ENCODE data around the gene KCND2.

KCND2 gene

DNA sequence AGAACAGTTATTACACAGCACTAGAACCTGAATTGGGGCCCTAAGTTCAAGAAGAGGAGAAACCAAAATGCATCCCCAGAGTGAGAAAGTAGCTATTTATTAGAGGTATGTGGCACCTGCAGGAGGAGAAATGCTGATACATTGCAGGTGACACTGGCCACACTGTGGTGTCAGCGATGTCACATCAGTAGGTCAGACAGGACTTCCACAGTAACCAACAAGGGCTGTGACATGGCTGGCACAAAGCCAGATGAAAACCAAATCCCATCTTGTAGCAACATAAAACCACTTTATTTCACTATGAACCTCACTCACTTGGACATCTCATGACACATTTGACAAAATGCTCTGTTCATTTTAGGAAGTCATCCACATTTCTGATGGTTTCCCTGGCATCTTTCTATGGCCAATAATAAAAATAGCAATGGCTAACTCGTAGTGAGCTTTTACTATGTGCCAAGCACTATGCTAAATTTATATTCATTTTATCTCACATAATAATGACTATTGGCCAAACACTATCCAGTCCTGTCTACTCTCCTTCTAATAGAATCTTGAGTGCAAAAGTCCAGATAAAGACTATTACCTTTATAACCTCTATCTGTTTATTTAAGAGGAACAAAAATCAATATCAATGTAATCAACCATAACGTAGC is 430.7 kb downstream of the KCND2 start:
- Mint-ChIP-seq H3K36me3 (no peaks in the 10 kb centered on the region), H3K4me3 (no peak overlapping the region), H3K4me1 (no peaks in the 10 kb centered on the region), H3K27ac (no peak overlapping the region), H3K9me3 (peaks cover 6% of the 10 kb centered on the region), H3K27me3 (no peaks in the 10 kb centered on the region)

DNA sequence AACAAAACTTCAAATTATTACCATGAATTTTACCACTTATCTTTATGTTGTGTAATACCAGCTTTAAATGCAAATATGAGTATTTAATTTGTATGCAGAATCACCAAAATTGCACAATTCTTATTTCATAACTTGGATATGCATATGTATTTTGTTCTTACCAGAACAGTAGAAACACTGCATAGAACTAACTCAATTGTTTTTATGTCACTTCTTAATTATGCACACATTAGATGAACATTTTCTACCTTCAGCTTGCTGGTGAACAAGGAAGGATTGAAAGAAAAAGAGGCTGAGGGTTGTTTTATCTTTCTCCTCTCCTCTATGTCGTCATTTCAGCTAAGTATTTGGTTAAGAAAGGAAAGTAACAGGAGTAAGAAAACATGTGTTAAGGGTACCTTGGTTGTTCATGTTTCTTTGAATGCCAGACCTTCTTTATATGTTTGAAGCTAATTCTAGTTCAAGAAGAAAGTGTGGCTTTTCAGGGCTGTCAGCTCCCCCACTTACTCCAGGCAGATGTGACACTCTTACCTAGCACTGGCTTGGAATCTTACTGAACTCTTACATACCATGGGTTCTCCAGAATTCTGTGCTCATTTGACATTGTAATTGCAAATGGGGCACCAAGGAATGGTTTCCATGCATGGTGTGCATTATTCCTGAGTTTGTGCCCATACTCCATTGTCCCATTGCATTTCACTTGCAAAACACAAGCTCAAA is 436.4 kb downstream of the KCND2 start:
- no peaks in the 10 kb centered on the region for H3K9me3 Mint-ChIP-seq
- H3K4me1 Mint-ChIP-seq: no peaks in the 10 kb centered on the region
- no peaks in the 10 kb centered on the region for H3K27me3 Mint-ChIP-seq
- no peaks in the 10 kb centered on the region for H3K36me3 Mint-ChIP-seq
- no peak overlapping the region for H3K4me3 Mint-ChIP-seq
- no peak overlapping the region for H3K27ac Mint-ChIP-seq

DNA sequence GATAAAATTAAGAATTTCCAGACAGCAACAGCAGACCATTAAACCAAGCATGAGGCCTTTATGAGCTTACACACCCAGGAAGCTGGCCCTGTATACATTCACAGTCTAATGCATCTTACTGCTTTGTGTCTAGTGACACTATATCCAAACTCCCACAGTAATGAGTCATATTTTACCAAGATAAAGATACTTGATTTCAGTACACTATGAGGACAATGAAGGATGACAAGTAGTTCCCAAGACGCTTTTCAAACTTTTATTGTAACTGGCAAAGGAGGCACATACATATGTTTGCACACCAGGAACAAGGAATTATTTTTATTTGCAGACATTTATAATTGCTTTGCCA is 437.0 kb downstream of the KCND2 start:
- H3K4me3 Mint-ChIP-seq: no peak overlapping the region
- H3K27me3 Mint-ChIP-seq: no peaks in the 10 kb centered on the region
- H3K4me1 Mint-ChIP-seq: no peaks in the 10 kb centered on the region
- no peaks in the 10 kb centered on the region for H3K36me3 Mint-ChIP-seq
- no peaks in the 10 kb centered on the region for H3K9me3 Mint-ChIP-seq
- no peak overlapping the region for H3K27ac Mint-ChIP-seq

DNA sequence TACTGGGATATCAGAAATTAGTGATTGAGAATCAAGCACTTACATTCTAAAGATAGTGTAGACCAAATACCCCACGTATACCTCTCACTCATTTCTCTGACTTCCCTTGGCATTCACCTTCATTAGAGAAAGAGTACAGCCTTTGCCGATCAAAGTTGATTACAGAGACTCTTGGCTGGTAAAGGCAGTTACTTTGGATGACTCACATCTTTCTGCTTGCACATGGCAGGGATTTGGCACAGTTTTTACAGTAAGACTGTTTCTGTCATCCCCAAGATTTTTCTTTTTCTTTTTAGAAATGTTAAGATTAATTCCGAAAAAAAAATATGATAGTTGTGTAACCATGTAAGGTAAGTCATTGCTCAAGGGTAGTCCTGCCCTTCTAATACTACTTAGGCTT is 442.0 kb downstream of the KCND2 start:
- H3K4me3 Mint-ChIP-seq: no peak overlapping the region
- H3K36me3 Mint-ChIP-seq: no peaks in the 10 kb centered on the region
- H3K27me3 Mint-ChIP-seq: peaks cover 2% of the 10 kb centered on the region
- H3K4me1 Mint-ChIP-seq: no peaks in the 10 kb centered on the region
- no peak overlapping the region for H3K27ac Mint-ChIP-seq
- no peaks in the 10 kb centered on the region for H3K9me3 Mint-ChIP-seq

DNA sequence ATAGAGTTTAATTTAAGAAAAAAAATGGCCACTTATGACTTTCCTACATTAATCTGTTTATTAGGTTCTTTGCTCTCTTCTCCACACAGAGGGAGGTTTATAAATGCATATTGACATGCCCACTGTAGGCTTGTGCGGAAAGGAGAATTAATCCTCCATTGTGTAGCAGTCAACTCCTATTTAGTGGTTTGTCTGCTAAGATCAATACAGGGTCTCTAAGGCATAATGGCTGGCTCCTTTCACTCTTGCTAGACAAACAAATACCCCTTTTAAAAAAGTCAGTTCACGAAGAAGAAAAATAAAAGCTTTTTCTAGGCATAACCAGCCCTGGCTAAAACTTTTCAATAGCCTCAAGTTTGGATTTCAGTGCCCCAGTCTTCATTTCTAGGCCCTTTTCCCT is 443.3 kb downstream of the KCND2 start:
- Mint-ChIP-seq H3K27ac (no peak overlapping the region), H3K27me3 (peaks cover 2% of the 10 kb centered on the region), H3K9me3 (no peaks in the 10 kb centered on the region), H3K4me3 (no peak overlapping the region), H3K36me3 (no peaks in the 10 kb centered on the region), H3K4me1 (no peaks in the 10 kb centered on the region)

DNA sequence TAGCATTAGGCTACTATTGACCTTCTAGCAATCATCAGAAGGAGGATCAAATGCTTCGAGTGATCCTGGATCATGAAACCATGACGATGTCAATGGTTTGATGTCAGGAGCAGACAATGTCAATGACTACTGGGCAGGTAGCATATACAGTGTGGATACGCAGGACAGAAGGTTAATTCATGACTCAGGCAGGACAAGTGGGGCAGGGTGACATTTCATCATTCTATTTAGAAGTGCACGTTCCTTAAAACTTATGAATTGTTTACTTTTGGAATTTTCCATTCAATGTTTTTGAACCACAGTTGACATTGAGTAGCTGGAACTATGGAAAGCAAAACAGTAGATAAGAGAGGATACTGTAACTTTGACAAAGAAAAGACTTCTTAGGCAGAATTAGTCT is 444.2 kb downstream of the KCND2 start:
- Mint-ChIP-seq H3K4me3 (no peak overlapping the region), H3K9me3 (no peaks in the 10 kb centered on the region), H3K4me1 (no peaks in the 10 kb centered on the region), H3K27me3 (peaks cover 2% of the 10 kb centered on the region), H3K27ac (no peak overlapping the region), H3K36me3 (no peaks in the 10 kb centered on the region)

DNA sequence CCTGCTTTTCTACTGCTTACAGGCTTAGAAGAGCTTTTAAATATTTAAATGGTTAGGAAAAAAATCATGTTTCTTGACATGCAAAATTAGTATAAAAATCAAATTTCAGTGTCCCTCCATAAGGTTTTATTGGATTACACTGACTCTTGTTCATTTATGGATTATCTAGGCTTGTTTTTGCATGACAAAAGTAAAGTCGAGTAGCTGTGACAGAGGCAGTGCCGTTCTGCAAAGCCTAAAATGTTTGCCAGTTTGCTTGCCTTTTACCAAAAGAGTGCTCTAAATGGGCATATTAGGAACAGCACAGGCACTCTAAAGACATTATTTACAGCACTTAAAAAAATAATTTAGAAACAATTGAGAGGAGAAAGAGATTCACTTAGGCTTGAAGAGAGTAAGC is 445.4 kb downstream of the KCND2 start:
- no peaks in the 10 kb centered on the region for H3K9me3 Mint-ChIP-seq
- H3K4me3 Mint-ChIP-seq: no peak overlapping the region
- no peaks in the 10 kb centered on the region for H3K36me3 Mint-ChIP-seq
- no peak overlapping the region for H3K27ac Mint-ChIP-seq
- H3K27me3 Mint-ChIP-seq: peaks cover 2% of the 10 kb centered on the region
- no peaks in the 10 kb centered on the region for H3K4me1 Mint-ChIP-seq

DNA sequence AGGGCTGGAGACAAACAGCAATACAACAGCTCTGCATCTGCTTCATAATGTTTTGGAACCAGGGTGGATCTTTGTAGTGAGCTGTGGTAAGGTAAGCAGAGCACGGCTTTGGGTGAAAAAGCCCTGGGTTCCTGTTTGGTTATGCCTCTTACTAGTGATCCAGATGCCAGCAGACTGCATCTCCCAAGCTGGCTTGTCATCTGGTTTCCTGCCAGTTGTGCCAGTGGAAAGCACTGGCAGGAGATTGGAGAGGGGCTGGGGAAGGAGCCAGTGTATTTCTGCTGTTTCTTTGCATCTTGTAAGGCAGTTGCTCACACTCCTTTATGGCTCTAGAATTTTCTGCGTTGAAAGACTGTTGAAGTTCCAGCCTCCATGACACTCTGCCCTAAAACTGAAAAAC is 447.3 kb downstream of the KCND2 start:
- Mint-ChIP-seq H3K27ac (no peak overlapping the region), H3K4me3 (no peak overlapping the region), H3K4me1 (no peaks in the 10 kb centered on the region), H3K27me3 (peaks cover 2% of the 10 kb centered on the region), H3K36me3 (no peaks in the 10 kb centered on the region), H3K9me3 (no peaks in the 10 kb centered on the region)

DNA sequence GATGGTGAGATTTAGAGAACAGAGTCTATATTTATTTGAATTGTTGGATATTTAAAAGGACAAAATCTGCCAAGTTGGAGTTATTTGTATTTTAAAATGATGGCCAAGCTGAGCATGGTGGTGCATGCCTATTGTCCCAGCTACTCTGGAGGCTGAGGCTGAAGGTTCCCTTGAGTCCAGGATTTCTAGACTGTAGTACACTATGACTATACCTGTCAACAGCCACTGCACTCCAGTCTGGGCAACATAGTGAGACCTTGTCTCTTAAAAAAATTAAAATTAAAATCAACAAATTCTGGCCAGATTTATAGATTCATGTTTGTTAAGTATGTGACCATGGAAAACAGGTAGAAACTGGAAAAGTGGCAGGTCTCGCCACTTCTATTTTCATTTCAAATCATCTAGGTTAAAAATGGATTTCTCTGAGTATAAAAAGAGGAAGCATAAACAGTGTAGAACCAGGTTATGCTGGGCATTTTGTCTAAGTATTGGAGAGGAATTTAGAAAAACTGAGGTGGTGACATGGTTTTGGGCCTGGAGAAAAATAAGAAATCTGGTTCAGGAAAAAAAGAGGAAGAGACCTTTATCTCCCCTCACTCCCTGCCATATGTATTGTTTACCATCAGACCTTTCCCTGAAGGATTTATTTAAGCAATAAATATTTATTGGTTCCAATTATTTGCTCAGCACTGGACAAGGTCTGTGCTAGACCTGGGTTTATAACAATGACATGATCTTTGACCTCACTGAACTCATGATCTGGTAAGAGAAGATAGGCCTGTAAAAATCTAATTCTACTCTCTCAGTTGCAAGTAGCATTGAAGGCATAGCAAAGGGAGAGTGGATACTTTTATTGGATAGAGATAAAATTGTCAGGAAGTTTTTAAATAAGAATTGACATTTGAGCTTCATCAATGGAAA is 450.8 kb downstream of the KCND2 start:
- Mint-ChIP-seq H3K27ac (no peak overlapping the region), H3K9me3 (no peaks in the 10 kb centered on the region), H3K36me3 (no peaks in the 10 kb centered on the region), H3K4me1 (no peaks in the 10 kb centered on the region), H3K27me3 (peaks cover 5% of the 10 kb centered on the region), H3K4me3 (no peak overlapping the region)

DNA sequence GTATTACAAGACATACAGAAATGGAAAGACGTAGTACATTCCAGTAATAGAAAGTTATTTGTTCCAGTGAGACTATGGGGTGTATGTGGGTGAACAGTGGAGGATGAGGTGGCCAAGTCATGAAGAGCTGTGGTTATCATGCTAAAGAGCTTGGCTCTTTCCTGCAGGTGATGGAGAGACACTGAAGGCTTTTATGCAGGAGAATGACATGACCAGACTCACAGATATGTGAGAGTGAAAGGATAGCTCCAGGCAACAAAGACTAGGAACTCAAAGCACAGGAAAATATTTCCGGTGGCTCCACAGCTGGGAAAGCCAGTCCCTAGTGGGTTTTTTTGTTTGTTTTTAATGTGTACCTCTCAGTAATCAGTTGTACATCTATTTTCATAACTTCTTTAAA is 451.5 kb downstream of the KCND2 start:
- no peak overlapping the region for H3K27ac Mint-ChIP-seq
- H3K36me3 Mint-ChIP-seq: no peaks in the 10 kb centered on the region
- H3K9me3 Mint-ChIP-seq: no peaks in the 10 kb centered on the region
- no peak overlapping the region for H3K4me3 Mint-ChIP-seq
- H3K27me3 Mint-ChIP-seq: peaks cover 8% of the 10 kb centered on the region
- H3K4me1 Mint-ChIP-seq: no peaks in the 10 kb centered on the region

DNA sequence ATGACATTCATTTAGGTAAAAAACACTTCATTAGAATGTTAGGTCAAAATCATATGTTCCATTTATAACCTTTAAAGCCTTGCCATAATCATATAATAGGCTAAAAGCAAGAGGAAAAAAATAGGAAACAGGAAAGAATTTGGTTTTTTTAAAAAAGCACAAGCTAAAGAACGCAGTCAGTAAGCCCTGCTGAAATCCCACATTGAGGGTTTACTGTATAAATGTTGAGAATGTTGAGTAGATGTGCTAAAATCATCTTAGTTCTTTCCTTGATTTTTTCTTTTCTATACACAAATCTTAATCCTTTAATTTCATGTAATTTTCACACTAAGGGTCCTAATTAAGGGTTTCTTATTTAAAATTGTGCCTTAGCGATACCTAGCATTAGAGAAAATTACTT is 452.0 kb downstream of the KCND2 start:
- no peak overlapping the region for H3K4me3 Mint-ChIP-seq
- H3K4me1 Mint-ChIP-seq: no peaks in the 10 kb centered on the region
- H3K36me3 Mint-ChIP-seq: no peaks in the 10 kb centered on the region
- peaks cover 6% of the 10 kb centered on the region for H3K27me3 Mint-ChIP-seq
- no peaks in the 10 kb centered on the region for H3K9me3 Mint-ChIP-seq
- H3K27ac Mint-ChIP-seq: no peak overlapping the region

DNA sequence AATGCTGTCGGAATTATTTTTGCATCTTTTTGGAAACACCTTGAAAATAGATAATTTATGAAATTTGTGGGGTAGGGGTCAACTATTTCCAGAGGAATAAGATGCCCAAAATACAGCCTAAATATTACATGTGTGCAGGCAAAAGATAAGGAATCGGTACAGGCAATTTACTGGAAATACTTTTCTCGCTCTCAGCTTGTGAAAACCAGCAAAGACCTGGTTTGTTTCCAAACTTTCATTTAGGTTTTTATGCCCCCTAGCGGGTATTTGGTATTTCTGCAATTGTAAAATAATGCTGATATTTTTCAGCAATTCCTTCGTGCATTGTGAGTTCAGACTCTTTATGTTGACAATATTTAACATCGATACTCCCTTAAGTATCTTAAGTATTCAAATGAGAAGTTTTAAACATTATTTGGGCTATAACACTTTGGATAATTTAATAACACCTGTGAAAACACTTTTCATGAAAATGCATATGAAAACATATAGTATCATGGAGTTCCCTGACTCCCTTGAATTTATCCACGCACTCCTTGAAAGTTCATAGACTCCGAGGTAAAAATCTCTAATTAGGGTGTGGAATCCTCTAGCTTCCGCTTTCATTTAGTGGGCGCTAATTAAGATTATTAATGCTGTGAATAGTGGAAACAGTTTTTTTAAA is 452.5 kb downstream of the KCND2 start:
- Mint-ChIP-seq H3K4me3 (no peak overlapping the region), H3K27ac (no peak overlapping the region), H3K4me1 (no peaks in the 10 kb centered on the region), H3K27me3 (peaks cover 6% of the 10 kb centered on the region), H3K9me3 (no peaks in the 10 kb centered on the region), H3K36me3 (no peaks in the 10 kb centered on the region)

DNA sequence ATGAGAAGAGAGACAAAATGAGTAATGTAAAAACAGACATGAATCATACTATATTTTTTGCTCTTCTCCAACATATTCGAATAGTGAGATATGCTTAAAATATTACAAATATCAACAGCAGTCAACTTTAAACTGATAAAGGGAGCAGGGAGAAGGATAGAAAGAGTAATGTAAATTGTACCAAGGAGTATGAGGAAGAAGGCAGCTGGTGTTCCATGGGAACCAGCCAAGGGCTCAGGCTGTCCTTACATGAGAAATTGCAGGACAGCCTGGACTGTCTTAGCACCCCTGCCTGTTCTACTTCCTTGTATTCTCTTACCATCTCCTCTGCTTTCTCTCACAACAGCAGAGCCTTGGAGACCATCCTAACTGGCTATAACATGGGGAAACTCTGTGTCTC is 456.3 kb downstream of the KCND2 start:
- H3K27me3 Mint-ChIP-seq: peaks cover 12% of the 10 kb centered on the region
- peaks cover 9% of the 10 kb centered on the region for H3K9me3 Mint-ChIP-seq
- H3K4me3 Mint-ChIP-seq: no peak overlapping the region
- no peaks in the 10 kb centered on the region for H3K4me1 Mint-ChIP-seq
- no peaks in the 10 kb centered on the region for H3K36me3 Mint-ChIP-seq
- H3K27ac Mint-ChIP-seq: no peak overlapping the region

DNA sequence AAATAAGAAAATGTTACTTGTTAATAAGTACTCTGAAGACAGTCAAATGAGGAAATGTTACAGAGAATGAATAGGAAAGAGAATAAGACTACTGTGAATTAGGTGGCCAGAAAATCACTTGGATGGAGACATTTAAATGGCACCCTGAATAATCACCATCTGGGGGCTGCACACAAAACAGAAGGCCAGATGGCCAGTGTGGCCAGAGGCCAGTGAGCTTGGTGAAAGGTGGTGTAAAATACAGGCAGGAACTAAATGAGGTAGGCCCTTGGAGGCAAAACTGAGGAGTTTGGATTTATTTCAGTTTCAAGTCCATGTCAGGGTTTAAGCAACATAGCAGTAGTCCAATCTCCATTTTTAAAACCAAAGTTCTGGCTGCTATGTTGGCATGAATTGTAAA is 458.3 kb downstream of the KCND2 start:
- H3K4me1 Mint-ChIP-seq: no peaks in the 10 kb centered on the region
- no peak overlapping the region for H3K27ac Mint-ChIP-seq
- H3K4me3 Mint-ChIP-seq: no peak overlapping the region
- H3K36me3 Mint-ChIP-seq: no peaks in the 10 kb centered on the region
- peaks cover 9% of the 10 kb centered on the region for H3K27me3 Mint-ChIP-seq
- peaks cover 9% of the 10 kb centered on the region for H3K9me3 Mint-ChIP-seq

DNA sequence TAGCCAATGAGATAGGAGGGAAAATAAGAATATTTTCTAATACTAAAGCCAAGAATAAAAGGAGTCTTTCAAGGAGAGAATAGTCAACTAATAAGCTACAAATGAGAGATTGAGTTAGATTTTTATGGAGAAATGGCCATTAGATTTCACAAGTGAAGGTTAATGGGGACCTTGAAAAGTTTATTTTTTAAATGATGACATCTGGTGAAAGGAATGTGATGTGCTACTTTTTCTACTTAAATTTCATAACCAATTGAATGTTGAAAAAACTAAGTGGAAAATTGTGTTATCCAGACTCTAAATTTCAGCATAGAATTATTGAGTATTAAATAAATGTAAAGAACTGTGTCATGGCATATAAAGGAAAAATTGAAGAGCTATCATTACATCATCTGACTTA is 459.3 kb downstream of the KCND2 start:
- peaks cover 9% of the 10 kb centered on the region for H3K27me3 Mint-ChIP-seq
- H3K4me1 Mint-ChIP-seq: no peaks in the 10 kb centered on the region
- no peaks in the 10 kb centered on the region for H3K36me3 Mint-ChIP-seq
- H3K27ac Mint-ChIP-seq: no peak overlapping the region
- no peak overlapping the region for H3K4me3 Mint-ChIP-seq
- H3K9me3 Mint-ChIP-seq: peaks cover 9% of the 10 kb centered on the region

DNA sequence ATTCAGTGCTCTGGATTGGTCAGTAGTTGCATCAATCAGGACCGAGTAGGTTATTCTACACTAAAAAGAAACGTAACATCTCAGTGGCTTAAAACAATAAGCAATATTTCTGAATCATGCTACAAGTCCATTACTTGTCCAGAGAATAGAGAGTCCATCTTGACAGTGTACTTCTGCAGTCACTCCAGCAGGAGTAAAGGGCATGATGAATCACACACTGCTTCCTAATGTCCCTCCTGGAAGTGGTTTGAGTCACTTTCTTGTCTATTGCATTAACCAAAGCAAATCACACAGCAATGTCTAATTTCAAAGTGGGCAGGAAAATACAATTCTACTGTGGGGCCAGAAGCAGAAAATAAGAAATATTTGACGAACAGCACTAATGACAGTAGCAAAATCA is 460.2 kb downstream of the KCND2 start:
- peaks cover 12% of the 10 kb centered on the region for H3K27me3 Mint-ChIP-seq

More for the DNA sequence above, 460.2 kb downstream of the KCND2 start:
- Mint-ChIP-seq H3K4me1 (no peaks in the 10 kb centered on the region), H3K9me3 (peaks cover 9% of the 10 kb centered on the region), H3K27ac (no peak overlapping the region), H3K4me3 (no peak overlapping the region), H3K36me3 (no peaks in the 10 kb centered on the region)
